Stimulated activated naive CD4-positive, alpha-beta T cell (primary cell): ENCODE results near the gene PCDHGB2.
"Not testable (repeated sequence)": the region's sequence is repeated elsewhere in the genome, so short reads cannot be mapped to it uniquely, and the experiment has no call there.

ENCODE experiments used
- DNase-seq, 6 experiments: peaks; one replicate each; lab custom pipeline; 2025; lab: John Stamatoyannopoulos, UW

PCDHGB2 gene

GRCh38 chr5:141359790-141360426, at the start of gene PCDHGB2:
PCDHGB2 (plus strand) TSS chr5:141359994; CDS start chr5:141360136, 142 bp downstream.
- no peak for DNase-seq

GRCh38 chr5:141313711-141314110, 46.1 kb upstream of the PCDHGB2 start:
- DNase-seq: no peak

- DNase-seq: not testable (repeated sequence)
These were observed 42.8 kb upstream of the PCDHGB2 start for GRCh38 chr5:141316963-141317362.

GRCh38 chr5:141319202-141319601, 40.6 kb upstream of the PCDHGB2 start:
- no peak for DNase-seq

GRCh38 chr5:141319699-141320098, 40.1 kb upstream of the PCDHGB2 start:
- no peak for DNase-seq

GRCh38 chr5:141320225-141321169, 39.3 kb upstream of the PCDHGB2 start, which contains the start of gene TAF7:
TAF7 (minus strand) TSS chr5:141320784; CDS start chr5:141320044, 740 bp downstream.
- DNase-seq: peak; percentile 83 to 95 (median 87)

- no peak for DNase-seq
These were observed 37.5 kb upstream of the PCDHGB2 start for GRCh38 chr5:141322261-141322660.

- DNase-seq: peak; percentile 24 to 73 (median 54)
These were observed 33.5 kb upstream of the PCDHGB2 start for GRCh38 chr5:141326088-141326854.

- no peak for DNase-seq
These were observed 31.6 kb upstream of the PCDHGB2 start for GRCh38 chr5:141328231-141328630.

- peak in 1 of 6 experiments; percentile 8 for DNase-seq
These were observed 29.3 kb upstream of the PCDHGB2 start, which contains the start of gene PCDHGA1 for GRCh38 chr5:141330299-141331080. PCDHGA1 (plus strand) TSS chr5:141330514.

- not testable (repeated sequence) for DNase-seq
These were observed 27.2 kb upstream of the PCDHGB2 start for GRCh38 chr5:141332571-141332970.

GRCh38 chr5:141338538-141339306, 21.1 kb upstream of the PCDHGB2 start, which contains the start of gene PCDHGA2:
PCDHGA2 (plus strand) TSS chr5:141338760.
- DNase-seq: no peak

GRCh38 chr5:141340781-141341354, 18.9 kb upstream of the PCDHGB2 start:
- not testable (repeated sequence) for DNase-seq

GRCh38 chr5:141342773-141343172, 17.0 kb upstream of the PCDHGB2 start:
- no peak for DNase-seq

- no peak for DNase-seq
These were observed 16.4 kb upstream of the PCDHGB2 start, which contains the start of gene PCDHGA3 for GRCh38 chr5:141343242-141343952. PCDHGA3 (plus strand) TSS chr5:141343829; CDS start chr5:141344034, 205 bp downstream.

- no peak for DNase-seq
These were observed 15.8 kb upstream of the PCDHGB2 start for GRCh38 chr5:141343953-141344463.

- no peak for DNase-seq
These were observed 14.5 kb upstream of the PCDHGB2 start for GRCh38 chr5:141345327-141345726.

- DNase-seq: not testable (repeated sequence)
These were observed 13.8 kb upstream of the PCDHGB2 start for GRCh38 chr5:141346017-141346416.
